ENCODE measurements around the gene SERP2.
A peak's percentile ranks its signal among the peaks of the same experiment; 100 is the strongest.

SERP2 gene

GRCh38 chr13:44402899-44403445 lies 29.3 kb downstream of the SERP2 start:
- no peak for TF ChIP-seq CTCF (conservative IDR thresholded peaks at IDR 0.05; ENCODE audit: low read depth)
- POLR2A ChIA-PET (ENCODE audit: low non-redundant PET) = no interaction called here
- CTCF ChIA-PET = no interaction called here
- H3K27ac ChIP-seq = no peak overlapping the region
- DNase-seq (ENCODE audit: low spot score) = no peak

- DNase-seq (ENCODE audit: low spot score) = no peak
- CTCF ChIA-PET = no interaction called here
- POLR2A ChIA-PET (ENCODE audit: low non-redundant PET) = no interaction called here
- TF ChIP-seq CTCF (conservative IDR thresholded peaks at IDR 0.05; ENCODE audit: low read depth) = no peak
- no peak overlapping the region for H3K27ac ChIP-seq
These were observed 29.9 kb downstream of the SERP2 start for GRCh38 chr13:44403461-44404056.

- ChIA-PET POLR2A (ENCODE audit: low non-redundant PET) (no interaction called here), CTCF (interaction anchor here (0.5 kb wide), 1 partner anchor 861 kb away, joined by 3 read pairs; no protein-coding TSS in a partner anchor)
- TF ChIP-seq CTCF (conservative IDR thresholded peaks at IDR 0.05; ENCODE audit: low read depth) = no peak
- DNase-seq (ENCODE audit: low spot score) = no peak
- H3K27ac ChIP-seq = no peak overlapping the region
These were observed 30.9 kb downstream of the SERP2 start for GRCh38 chr13:44404261-44405132.

- TF ChIP-seq CTCF (conservative IDR thresholded peaks at IDR 0.05; ENCODE audit: low read depth) = no peak
- no peak overlapping the region for H3K27ac ChIP-seq
- CTCF ChIA-PET = no interaction called here
- DNase-seq (ENCODE audit: low spot score) = no peak
- POLR2A ChIA-PET (ENCODE audit: low non-redundant PET) = no interaction called here
These were observed 33.0 kb downstream of the SERP2 start for GRCh38 chr13:44406617-44407016.

- no peak for TF ChIP-seq CTCF (conservative IDR thresholded peaks at IDR 0.05; ENCODE audit: low read depth)
- POLR2A ChIA-PET (ENCODE audit: low non-redundant PET) = no interaction called here
- no peak overlapping the region for H3K27ac ChIP-seq
- CTCF ChIA-PET = no interaction called here
- no peak for DNase-seq (ENCODE audit: low spot score)
These were observed 33.8 kb downstream of the SERP2 start for GRCh38 chr13:44407379-44407778.

- ChIA-PET CTCF (no interaction called here), POLR2A (ENCODE audit: low non-redundant PET) (no interaction called here)
- H3K27ac ChIP-seq = no peak overlapping the region
- DNase-seq (ENCODE audit: low spot score) = peak; percentile 20
- TF ChIP-seq CTCF (conservative IDR thresholded peaks at IDR 0.05; ENCODE audit: low read depth) = no peak
These were observed 34.3 kb downstream of the SERP2 start for GRCh38 chr13:44407891-44408290.
